GM12891 (cell line): ENCODE measurements around the gene AFF3.

Source experiments
- DNase-seq: peaks from one replicate; pipeline ENCODE4 v3.0.0; 2011; ENCODE audit warnings: low spot score; ENCODE audit not compliant: insufficient read length
- FAIRE-seq: peaks from 2 replicates; lab custom pipeline; 2011; peaks lifted over from hg19 to GRCh38; lab: Jason Lieb, UNC
- PAX5 ChIP-seq: IDR thresholded peaks from 2 replicates; pipeline ENCODE4 v1.6.1; 2011; ENCODE audit warnings: low read length, moderate library complexity, mild to moderate bottlenecking; ENCODE audit not compliant: insufficient read depth, severe bottlenecking
- POLR2A ChIP-seq: IDR thresholded peaks from 2 replicates; pipeline ENCODE4 v1.6.1; 2011; ENCODE audit warnings: low read depth, low read length, control low read depth
- POLR2AphosphoS5 ChIP-seq: IDR thresholded peaks from 2 replicates; pipeline ENCODE4 v1.6.1; 2011; ENCODE audit warnings: low read depth, low read length, control low read depth
- POU2F2 ChIP-seq: IDR thresholded peaks from 2 replicates; pipeline ENCODE4 v1.6.1; 2011; ENCODE audit warnings: low read depth, mild to moderate bottlenecking, control low read depth, low read length, moderate library complexity
- SPI1 ChIP-seq: IDR thresholded peaks from 2 replicates; pipeline ENCODE4 v1.6.1; 2011; ENCODE audit warnings: low read depth, low read length, control low read depth
- TAF1 ChIP-seq: IDR thresholded peaks from 2 replicates; pipeline ENCODE4 v1.6.1; 2011; ENCODE audit warnings: low read depth, low read length, control low read depth

Gene AFF3

DNA sequence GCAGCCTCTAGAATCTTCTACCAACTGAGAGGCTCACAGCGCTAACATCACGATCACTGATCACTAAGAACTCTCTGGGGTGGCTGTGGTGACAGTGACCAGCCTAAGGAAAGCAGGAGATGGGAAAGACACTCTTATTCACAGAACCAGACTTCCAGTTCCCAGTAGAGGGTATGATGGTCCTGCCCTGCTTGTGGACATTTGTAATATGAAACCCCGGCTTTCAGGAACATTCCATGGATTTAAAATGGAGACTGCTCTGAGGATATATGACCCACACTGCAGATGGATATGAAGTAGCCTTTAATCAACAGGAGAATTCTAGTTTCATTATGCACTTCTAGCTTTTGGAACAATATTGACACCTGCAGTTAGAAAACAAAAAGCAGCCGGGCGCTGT is 131.8 kb downstream of the AFF3 start:
- TF ChIP-seq PAX5 = no peak
- no peak for TF ChIP-seq TAF1
- TF ChIP-seq POLR2AphosphoS5 = no peak
- no peak for TF ChIP-seq POLR2A
- TF ChIP-seq SPI1 = no peak
- no peak for TF ChIP-seq POU2F2
- DNase-seq (no peak), FAIRE-seq (no peak)

DNA sequence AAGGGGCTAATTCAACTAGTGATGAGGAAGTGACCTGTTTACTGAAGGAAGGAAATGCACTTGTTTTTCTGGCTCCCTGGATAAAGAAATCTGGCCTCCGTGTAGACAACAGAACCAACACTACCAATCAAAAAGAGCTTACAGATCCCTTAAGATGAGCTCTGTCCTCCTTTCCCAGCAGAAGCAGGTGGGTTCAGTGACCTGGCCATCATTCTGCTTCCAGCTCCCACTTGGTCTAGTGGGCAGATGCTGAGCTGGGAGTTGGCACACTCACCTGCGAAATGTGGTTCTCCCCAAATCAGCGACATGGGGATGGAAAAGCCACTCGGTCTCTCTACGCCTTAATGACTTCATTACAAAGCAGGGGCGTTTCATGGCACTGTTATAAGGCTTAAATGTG is 132.6 kb downstream of the AFF3 start:
- DNase-seq (no peak), FAIRE-seq (no peak)
- no peak for TF ChIP-seq SPI1
- TF ChIP-seq TAF1 = no peak
- no peak for TF ChIP-seq POLR2AphosphoS5

DNA sequence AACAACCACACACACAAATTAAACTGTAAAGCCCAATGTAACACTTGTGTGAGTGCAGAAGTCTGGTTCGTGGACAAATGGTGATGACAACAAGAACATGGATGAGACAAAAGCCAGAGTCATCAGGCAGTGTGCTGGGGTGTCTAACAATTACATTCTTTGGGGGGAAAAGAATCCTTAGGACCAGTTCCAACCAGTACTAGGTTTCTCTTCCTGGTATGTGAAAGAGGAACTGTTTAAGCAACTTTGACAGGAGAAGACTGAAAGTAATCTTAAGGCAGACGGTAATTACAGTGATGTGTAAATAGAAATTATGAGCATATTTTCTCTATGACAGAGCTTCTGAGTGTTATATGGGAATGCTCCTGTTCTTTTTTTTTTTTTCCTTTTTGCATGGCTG is 133.4 kb downstream of the AFF3 start:
- no peak for FAIRE-seq
- no peak for DNase-seq
- no peak for TF ChIP-seq POU2F2
- TF ChIP-seq POLR2A = no peak
- no peak for TF ChIP-seq PAX5
- TF ChIP-seq POLR2AphosphoS5 = no peak
- TF ChIP-seq SPI1 = no peak
- TF ChIP-seq TAF1 = no peak

DNA sequence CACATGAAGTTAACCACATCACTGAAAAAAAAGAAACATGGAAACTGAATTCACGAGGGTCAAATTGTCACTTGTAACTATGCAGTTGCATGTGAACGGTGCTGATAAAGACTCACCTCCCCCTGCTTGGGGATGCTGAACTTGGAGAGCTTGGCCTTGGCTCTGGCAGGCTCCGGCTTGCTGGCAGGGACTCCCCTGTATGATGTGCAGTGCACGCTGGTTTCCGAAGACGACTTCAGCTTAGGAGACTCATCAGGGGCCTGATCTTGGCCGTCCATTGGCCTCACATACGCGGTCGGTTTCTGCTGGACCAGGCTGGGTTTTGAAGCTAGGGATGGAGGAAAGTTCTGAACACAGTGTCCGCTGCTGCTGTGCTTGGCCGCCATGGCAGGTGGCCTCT is 135.9 kb downstream of the AFF3 start:
- DNase-seq (no peak), FAIRE-seq (no peak)
- no peak for TF ChIP-seq POLR2AphosphoS5
- TF ChIP-seq SPI1 = no peak
- TF ChIP-seq POLR2A = no peak
- no peak for TF ChIP-seq PAX5

DNA sequence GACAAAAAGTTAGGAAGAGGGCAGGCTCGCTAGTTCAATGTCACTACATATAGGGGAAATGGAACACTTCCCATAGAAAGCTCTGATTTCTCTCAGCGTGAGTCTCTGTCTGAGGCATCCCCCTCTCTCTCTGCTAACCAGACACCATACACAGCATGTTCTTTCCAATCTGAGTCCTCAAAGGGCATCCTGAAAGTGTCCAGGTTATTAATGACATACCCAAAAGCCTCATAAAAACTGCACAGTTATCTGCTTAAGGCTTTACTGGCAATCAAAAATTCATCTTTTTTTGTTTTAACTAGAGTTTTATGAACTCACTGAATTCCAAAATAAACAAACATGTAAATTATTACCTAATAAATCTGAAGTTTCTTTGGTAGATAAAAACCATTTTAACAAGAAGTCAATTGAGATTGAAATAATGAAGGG is 137.4 kb downstream of the AFF3 start:
- DNase-seq = no peak
- no peak for FAIRE-seq
- TF ChIP-seq POLR2A = no peak

DNA sequence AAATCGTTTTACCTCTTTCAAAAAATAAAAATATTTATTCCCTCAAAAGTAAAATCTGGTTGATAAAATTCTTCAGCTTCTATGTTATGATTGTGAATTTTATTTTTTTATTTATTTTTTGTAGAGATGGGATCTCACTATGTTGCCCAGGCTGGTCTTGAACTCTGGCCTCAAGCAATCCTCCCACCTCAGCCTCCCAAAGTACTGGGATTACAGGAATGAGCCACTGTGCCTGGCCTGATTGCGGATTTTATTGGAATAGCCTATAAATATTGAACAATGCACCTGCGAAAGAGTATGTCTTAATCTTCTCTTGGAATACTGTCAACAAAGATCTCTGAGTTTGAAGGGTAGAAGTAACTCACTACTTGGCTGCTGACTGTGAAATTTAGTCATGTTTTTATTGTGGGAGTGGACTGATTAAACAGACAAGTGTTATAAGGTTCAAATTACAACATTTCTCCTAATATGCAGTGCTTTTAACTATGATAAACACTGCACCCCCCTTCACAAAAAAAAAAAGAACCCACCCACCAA is 138.0 kb downstream of the AFF3 start:
- DNase-seq (no peak), FAIRE-seq (no peak)
- TF ChIP-seq TAF1 (no peak), POU2F2 (no peak), SPI1 (no peak), POLR2AphosphoS5 (no peak), POLR2A (no peak), PAX5 (no peak)

DNA sequence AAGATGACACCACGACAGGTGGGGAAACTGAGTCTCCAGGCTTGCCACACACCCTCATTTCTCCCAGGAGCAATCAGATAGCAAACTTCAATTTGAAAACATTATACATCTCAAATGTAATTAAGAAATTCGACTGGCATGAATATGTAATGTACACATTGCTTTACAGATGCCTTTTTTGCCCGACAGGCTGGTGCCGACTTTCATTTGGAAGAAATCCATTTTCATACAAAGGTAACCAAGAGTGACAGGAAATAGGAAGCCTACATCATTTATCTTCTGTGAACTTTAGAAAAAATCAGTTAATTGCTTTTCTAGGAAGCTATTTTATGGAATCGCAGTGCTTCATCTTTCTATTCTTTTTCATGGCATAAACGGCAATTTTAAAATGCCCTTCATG is 140.3 kb downstream of the AFF3 start:
- FAIRE-seq (no peak), DNase-seq (no peak)
- TF ChIP-seq POLR2A (no peak), POU2F2 (no peak)

DNA sequence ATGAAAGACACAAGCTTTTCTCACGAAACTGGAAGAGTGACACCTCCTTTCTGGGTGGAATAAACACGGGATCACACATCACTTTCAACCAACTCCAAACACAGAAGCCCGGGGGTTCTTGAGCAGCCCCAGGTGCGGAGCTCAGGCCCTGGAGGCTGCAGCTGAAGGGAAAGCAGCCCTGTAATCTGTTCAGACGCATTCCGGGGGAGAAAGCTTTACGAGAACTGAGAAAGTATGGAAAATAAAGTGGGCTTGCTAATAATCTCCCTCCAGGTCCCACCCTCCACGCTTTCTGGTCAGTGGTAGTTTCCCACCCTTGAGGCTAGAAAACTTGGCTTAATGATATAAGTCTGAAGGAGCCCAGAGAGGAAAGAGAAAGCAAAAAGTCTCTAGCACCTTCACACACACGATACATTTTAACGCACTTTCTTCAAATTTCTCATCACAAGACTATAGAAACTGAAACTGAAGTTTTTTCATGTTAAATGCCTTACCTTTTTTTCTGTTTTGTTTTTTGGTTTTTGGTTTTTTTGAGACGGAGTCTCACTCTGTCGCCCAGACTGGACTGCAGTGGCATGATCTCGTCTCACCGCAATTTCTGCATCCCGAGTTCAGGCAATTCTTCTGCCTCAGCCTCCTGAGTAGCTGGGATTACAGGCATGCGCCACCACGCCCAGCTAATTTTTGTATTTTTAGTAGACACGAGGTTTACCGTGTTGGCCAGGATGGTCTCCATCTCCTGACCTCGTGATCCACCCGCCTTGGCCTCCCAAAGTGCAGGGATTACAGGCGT is 141.3 kb downstream of the AFF3 start:
- DNase-seq = peak; percentile 17
- no peak for TF ChIP-seq POLR2AphosphoS5
- TF ChIP-seq POLR2A = no peak
- TF ChIP-seq SPI1 = no peak
- no peak for TF ChIP-seq PAX5
- no peak for TF ChIP-seq POU2F2
- no peak for TF ChIP-seq TAF1
- FAIRE-seq = no peak

DNA sequence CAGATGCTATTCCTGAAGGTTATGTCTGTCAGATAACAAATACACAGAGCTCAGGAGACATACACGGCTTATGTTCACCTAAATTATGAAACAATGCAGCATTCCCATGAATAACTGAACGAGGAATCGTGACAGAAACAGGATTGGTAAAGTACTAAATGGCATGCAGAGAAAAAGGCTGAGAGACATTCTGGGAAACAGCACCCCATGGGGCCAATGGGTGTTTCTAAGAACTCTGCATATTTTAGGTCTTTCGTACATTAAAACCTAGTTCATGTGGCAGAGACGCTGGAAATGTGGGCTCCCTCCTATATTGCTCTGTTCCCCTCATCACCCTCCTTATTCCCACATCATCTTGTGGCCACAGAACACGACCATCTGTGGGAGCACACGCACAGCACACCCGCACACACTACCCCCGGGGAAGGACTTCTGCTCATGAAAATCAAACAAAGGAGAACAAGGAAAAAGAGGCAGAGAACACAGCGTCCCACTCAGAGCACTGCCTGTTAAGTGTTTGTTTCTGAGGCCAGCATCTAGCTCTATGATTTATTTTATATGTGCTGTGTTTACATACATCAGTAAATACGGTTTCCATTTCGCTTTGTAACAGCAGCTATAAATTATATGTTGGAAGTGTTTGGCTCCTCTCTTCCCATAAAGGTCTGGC is 143.6 kb downstream of the AFF3 start:
- TF ChIP-seq TAF1 (no peak), PAX5 (no peak), SPI1 (no peak), POLR2AphosphoS5 (no peak), POLR2A (no peak), POU2F2 (no peak)
- DNase-seq = no peak
- FAIRE-seq = no peak

DNA sequence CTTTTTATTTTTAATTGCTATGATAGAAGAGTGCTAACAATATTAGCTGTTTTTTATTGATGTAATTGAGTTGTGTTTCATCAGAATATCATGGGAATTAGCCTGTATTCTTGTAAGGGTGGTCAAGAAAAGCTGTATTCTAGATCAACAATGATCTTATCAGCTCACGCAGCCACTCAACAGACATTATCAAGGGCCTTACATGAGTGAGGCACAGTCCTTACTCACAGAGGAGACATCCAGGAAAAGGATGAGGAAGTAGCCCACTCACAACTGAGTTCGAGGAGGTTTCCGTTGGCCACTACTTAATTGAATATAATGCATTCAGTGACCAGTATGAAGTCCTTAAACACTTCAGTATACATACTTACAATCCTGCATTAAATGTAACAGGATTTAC is 152.5 kb downstream of the AFF3 start:
- TF ChIP-seq PAX5 (no peak), POLR2A (no peak), TAF1 (no peak), POLR2AphosphoS5 (no peak)

More for the DNA sequence above, 152.5 kb downstream of the AFF3 start:
- DNase-seq = no peak
- no peak for FAIRE-seq
